ENCODE measurements around the gene GRK3.

Gene GRK3

DNA sequence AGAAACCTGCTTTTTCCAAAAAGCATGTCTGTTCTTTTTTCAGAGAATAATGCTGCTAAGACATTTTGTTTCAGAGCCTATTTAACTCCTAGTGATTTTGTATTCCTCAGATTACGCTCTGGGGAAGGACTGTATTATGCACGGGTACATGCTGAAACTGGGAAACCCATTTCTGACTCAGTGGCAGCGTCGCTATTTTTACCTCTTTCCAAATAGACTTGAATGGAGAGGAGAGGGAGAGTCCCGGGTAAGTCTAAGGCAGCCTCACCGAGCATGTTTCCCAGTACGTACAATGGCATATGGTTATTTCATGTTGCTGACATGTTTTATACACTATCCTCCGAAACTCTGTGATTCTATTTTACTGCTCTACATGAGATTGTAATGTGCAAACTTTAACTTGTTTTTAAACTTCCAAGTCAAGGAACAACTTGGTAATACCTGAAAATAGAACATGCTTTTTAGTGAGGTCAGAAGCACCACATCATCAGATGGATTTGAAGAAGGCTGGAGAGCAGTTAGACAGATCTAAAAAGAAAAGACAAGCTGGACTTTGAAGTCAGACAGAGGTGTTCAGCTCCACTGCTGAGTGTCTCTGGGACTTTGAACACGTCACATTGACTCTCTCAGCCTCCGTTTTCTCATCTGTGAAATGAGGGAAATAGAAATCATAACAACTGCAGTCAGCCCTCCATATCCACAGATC, 153.8 kb downstream of the GRK3 start:
- H3K36me3 ChIP-seq (ENCODE audit: insufficient read depth, low read length), result peaks cover 7% of the 10 kb centered on the region
- no peak overlapping the region for H3K9ac ChIP-seq (ENCODE audit: low read length)
- no peaks in the 10 kb centered on the region for H3K9me3 ChIP-seq (ENCODE audit: low read length)
- no peak overlapping the region for H3K27ac ChIP-seq (ENCODE audit: low read depth, low read length)
- no peaks in the 10 kb centered on the region for H3K27me3 ChIP-seq (ENCODE audit: control insufficient read depth in 1 of 2, insufficient read depth in 2 of 2, low read length in 2 of 2)
- no peaks in the 10 kb centered on the region for H3K4me1 ChIP-seq (ENCODE audit: insufficient read depth, low read length)
- no peak overlapping the region for H3K4me3 ChIP-seq (ENCODE audit: low read depth in 1 of 2, low read length in 2 of 2)

GRCh38 chr22:25722223-25722622, 157.7 kb downstream of the GRK3 start:
- Histone ChIP-seq H3K4me3 (ENCODE audit: low read depth in 1 of 2, low read length in 2 of 2) (no peak overlapping the region), H3K27me3 (ENCODE audit: control insufficient read depth in 1 of 2, insufficient read depth in 2 of 2, low read length in 2 of 2) (no peaks in the 10 kb centered on the region), H3K9me3 (ENCODE audit: low read length) (no peaks in the 10 kb centered on the region), H3K9ac (ENCODE audit: low read length) (no peak overlapping the region), H3K36me3 (ENCODE audit: insufficient read depth, low read length) (peaks cover 3% of the 10 kb centered on the region), H3K4me1 (ENCODE audit: insufficient read depth, low read length) (no peaks in the 10 kb centered on the region), H3K27ac (ENCODE audit: low read depth, low read length) (no peak overlapping the region)

DNA sequence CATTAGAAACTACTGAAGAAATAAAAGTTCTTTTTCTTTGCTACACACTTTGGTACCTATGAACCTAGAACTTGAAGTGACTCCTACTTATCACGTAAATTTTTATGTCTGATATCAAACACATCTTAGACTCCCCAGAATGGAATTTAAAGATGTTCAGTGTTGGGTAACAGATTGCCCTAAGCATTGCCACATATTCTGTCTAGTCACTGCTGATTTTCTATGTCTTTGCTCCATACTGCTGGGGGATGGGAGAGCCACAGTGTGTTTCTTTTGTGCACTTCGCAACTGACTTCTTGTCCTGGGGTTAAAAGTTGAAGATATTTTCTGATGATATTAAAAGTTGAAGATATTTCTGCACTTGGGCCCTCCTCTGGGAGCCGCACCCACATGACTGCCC, 158.2 kb downstream of the GRK3 start:
- H3K4me1 ChIP-seq (ENCODE audit: insufficient read depth, low read length), result no peaks in the 10 kb centered on the region
- no peaks in the 10 kb centered on the region for H3K9me3 ChIP-seq (ENCODE audit: low read length)
- H3K9ac ChIP-seq (ENCODE audit: low read length), result no peak overlapping the region
- H3K27me3 ChIP-seq (ENCODE audit: control insufficient read depth in 1 of 2, insufficient read depth in 2 of 2, low read length in 2 of 2), result no peaks in the 10 kb centered on the region
- H3K4me3 ChIP-seq (ENCODE audit: low read depth in 1 of 2, low read length in 2 of 2), result no peak overlapping the region
- H3K27ac ChIP-seq (ENCODE audit: low read depth, low read length), result no peak overlapping the region
- H3K36me3 ChIP-seq (ENCODE audit: insufficient read depth, low read length), result no peaks in the 10 kb centered on the region

- H3K9ac ChIP-seq (ENCODE audit: low read length), result no peak overlapping the region
- no peaks in the 10 kb centered on the region for H3K36me3 ChIP-seq (ENCODE audit: insufficient read depth, low read length)
- H3K9me3 ChIP-seq (ENCODE audit: low read length), result no peaks in the 10 kb centered on the region
- H3K4me3 ChIP-seq (ENCODE audit: low read depth in 1 of 2, low read length in 2 of 2), result no peak overlapping the region
- no peaks in the 10 kb centered on the region for H3K27me3 ChIP-seq (ENCODE audit: control insufficient read depth in 1 of 2, insufficient read depth in 2 of 2, low read length in 2 of 2)
- no peaks in the 10 kb centered on the region for H3K4me1 ChIP-seq (ENCODE audit: insufficient read depth, low read length)
- H3K27ac ChIP-seq (ENCODE audit: low read depth, low read length), result no peak overlapping the region
Observed at GRCh38 chr22:25726241-25726640, 161.8 kb downstream of the GRK3 start.

DNA sequence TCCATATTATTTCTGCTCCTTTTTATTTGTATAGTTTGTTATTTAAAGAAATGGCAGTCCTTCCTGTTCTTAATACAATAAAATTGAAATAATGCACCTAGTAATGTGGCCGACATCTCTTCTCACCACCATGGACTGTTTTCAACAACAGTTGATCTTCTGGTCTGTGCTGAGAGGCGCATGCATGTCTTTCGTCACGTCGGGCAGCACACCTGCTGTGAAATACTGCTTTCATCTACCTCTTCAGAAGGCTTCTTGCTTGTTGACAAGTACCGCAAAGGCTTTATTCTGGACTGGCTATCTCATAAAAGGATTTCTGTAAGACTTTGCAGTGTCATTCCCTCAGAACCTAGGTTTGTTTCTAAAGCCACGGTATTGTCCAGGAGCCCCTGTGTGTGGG, 163.6 kb downstream of the GRK3 start:
- no peaks in the 10 kb centered on the region for H3K36me3 ChIP-seq (ENCODE audit: insufficient read depth, low read length)
- H3K27me3 ChIP-seq (ENCODE audit: control insufficient read depth in 1 of 2, insufficient read depth in 2 of 2, low read length in 2 of 2), result no peaks in the 10 kb centered on the region
- H3K9ac ChIP-seq (ENCODE audit: low read length), result no peak overlapping the region
- H3K4me3 ChIP-seq (ENCODE audit: low read depth in 1 of 2, low read length in 2 of 2), result no peak overlapping the region
- H3K9me3 ChIP-seq (ENCODE audit: low read length), result no peaks in the 10 kb centered on the region
- H3K4me1 ChIP-seq (ENCODE audit: insufficient read depth, low read length), result no peaks in the 10 kb centered on the region
- no peak overlapping the region for H3K27ac ChIP-seq (ENCODE audit: low read depth, low read length)

- Histone ChIP-seq H3K27ac (ENCODE audit: low read depth, low read length) (no peak overlapping the region), H3K4me1 (ENCODE audit: insufficient read depth, low read length) (no peaks in the 10 kb centered on the region), H3K36me3 (ENCODE audit: insufficient read depth, low read length) (no peaks in the 10 kb centered on the region), H3K27me3 (ENCODE audit: control insufficient read depth in 1 of 2, insufficient read depth in 2 of 2, low read length in 2 of 2) (no peaks in the 10 kb centered on the region), H3K9ac (ENCODE audit: low read length) (no peak overlapping the region), H3K9me3 (ENCODE audit: low read length) (no peaks in the 10 kb centered on the region), H3K4me3 (ENCODE audit: low read depth in 1 of 2, low read length in 2 of 2) (no peak overlapping the region)
Observed at GRCh38 chr22:25729016-25729995, 164.8 kb downstream of the GRK3 start.

DNA sequence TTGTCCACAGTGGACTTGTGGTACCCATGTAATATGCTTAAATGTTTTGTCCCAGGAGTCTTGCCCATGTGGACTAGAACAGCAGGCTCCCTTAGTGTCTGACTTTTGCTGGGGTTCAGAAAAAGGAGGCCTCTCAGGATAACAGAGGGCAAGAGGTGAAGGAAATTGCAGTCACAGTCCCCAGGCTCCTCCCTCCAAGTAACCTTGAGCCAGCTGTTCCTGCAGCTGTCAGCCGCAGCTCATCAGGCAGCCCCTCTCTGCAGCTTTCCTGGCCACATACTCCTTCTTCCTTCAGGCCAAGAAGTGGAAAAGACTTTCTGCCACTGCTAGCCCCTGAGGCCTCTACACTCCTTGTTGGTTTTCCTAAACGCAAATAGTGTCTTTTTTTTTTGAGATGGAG, 171.2 kb downstream of the GRK3 start:
- Histone ChIP-seq H3K9ac (ENCODE audit: low read length) (no peak overlapping the region), H3K36me3 (ENCODE audit: insufficient read depth, low read length) (no peaks in the 10 kb centered on the region), H3K27ac (ENCODE audit: low read depth, low read length) (no peak overlapping the region), H3K4me3 (ENCODE audit: low read depth in 1 of 2, low read length in 2 of 2) (no peak overlapping the region), H3K9me3 (ENCODE audit: low read length) (no peaks in the 10 kb centered on the region), H3K27me3 (ENCODE audit: control insufficient read depth in 1 of 2, insufficient read depth in 2 of 2, low read length in 2 of 2) (no peaks in the 10 kb centered on the region), H3K4me1 (ENCODE audit: insufficient read depth, low read length) (no peaks in the 10 kb centered on the region)

DNA sequence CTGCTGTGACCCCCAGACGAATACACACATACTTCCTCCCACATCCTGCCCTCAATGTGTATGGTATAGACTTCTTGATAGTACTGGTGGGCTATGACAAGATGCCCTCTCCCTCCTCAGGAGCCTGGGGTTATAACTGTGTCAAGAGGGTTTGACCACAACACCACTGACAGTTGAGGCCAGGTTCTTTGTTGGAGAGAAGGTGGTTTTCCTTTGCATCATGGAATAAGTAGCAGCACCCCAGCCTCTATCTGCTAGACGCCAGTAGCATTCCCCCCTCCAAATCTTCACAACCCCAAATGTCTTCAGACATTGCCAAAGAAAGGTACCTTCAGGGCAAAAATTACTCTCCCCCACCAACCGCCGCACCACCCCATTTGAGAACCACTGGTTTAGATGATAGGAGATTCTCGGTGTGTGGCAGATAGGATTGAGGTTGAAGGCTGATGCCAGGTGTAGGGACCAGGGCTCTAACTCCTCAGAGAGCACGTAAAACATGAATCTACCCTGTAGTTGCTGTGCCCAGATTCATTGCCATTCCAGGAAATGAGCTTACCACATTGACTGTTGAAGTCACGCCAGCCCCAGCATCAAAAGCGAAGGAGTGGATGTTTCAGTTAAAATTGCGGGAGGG, 172.0 kb downstream of the GRK3 start:
- no peaks in the 10 kb centered on the region for H3K36me3 ChIP-seq (ENCODE audit: insufficient read depth, low read length)
- H3K9me3 ChIP-seq (ENCODE audit: low read length), result no peaks in the 10 kb centered on the region
- H3K4me3 ChIP-seq (ENCODE audit: low read depth in 1 of 2, low read length in 2 of 2), result no peak overlapping the region
- H3K9ac ChIP-seq (ENCODE audit: low read length), result no peak overlapping the region
- H3K4me1 ChIP-seq (ENCODE audit: insufficient read depth, low read length), result no peaks in the 10 kb centered on the region
- no peaks in the 10 kb centered on the region for H3K27me3 ChIP-seq (ENCODE audit: control insufficient read depth in 1 of 2, insufficient read depth in 2 of 2, low read length in 2 of 2)
- H3K27ac ChIP-seq (ENCODE audit: low read depth, low read length), result no peak overlapping the region

- Histone ChIP-seq H3K4me1 (ENCODE audit: insufficient read depth, low read length) (no peaks in the 10 kb centered on the region), H3K27ac (ENCODE audit: low read depth, low read length) (no peak overlapping the region), H3K27me3 (ENCODE audit: control insufficient read depth in 1 of 2, insufficient read depth in 2 of 2, low read length in 2 of 2) (peaks cover 0 to 8% of the 10 kb centered on the region in 2 donors), H3K9ac (ENCODE audit: low read length) (no peak overlapping the region), H3K36me3 (ENCODE audit: insufficient read depth, low read length) (no peaks in the 10 kb centered on the region), H3K4me3 (ENCODE audit: low read depth in 1 of 2, low read length in 2 of 2) (no peak overlapping the region), H3K9me3 (ENCODE audit: low read length) (no peaks in the 10 kb centered on the region)
Observed at GRCh38 chr22:25739659-25740344, 175.3 kb downstream of the GRK3 start.

DNA sequence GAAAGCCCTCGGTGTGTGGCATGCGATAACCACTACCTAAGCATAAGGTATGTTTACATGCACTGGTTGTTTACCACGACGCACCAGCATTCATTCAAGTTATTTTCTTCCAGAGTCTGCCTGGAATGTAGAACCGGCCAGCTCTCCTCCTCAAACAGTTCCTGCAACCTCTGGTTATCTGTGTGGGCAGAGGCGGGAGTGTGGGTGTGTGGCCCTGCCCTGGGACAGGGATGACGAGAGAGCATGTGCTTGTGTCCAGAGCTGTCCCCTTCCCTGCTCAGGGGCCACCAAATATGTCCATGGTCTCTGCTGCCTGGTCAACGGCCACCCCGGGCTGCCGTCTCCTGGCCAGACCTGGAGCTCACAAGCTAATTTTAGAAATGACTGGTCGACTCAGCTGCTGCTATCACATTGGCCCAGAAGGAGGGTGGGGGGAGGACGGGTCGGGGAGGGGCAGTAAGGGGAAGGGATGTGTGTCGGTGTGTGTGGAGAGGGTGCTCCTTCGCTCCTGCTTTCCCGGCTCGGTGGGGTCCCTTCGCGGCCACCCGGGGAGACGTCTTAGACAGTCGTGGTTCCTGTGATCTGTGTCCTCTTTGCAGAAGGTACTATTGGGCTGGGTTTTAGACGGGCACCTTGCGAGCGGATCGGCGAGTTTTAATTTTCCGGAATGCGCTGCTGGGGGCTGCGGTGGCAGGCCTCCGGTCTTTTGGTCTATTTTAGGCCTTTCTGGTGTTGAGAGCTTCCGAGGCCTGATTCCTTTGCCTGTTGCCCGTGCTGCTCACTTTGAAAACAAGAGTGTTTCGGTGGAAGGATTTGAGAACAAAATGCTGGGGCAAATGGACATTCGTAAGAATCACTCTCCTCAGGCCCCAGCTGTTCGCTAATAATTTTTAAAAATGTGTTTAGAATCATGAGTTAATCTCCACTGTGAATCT, 177.5 kb downstream of the GRK3 start, which contains the start of gene MYO18B:
TSS of gene MYO18B (plus strand) at position 497 of the 935 bp plus-strand sequence. CDS start 18,905 bp downstream, outside the sequence.
- no peaks in the 10 kb centered on the region for H3K4me1 ChIP-seq (ENCODE audit: insufficient read depth, low read length)
- peaks cover 0 to 8% of the 10 kb centered on the region in 2 donors for H3K27me3 ChIP-seq (ENCODE audit: control insufficient read depth in 1 of 2, insufficient read depth in 2 of 2, low read length in 2 of 2)
- no peak within 1 kb of the TSS for H3K27ac ChIP-seq (ENCODE audit: low read depth, low read length)
- H3K9me3 ChIP-seq (ENCODE audit: low read length), result no peaks in the 10 kb centered on the region
- H3K36me3 ChIP-seq (ENCODE audit: insufficient read depth, low read length), result no peaks in the 10 kb centered on the region
- no peak within 1 kb of the TSS for H3K4me3 ChIP-seq (ENCODE audit: low read depth in 1 of 2, low read length in 2 of 2)
- no peak within 1 kb of the TSS for H3K9ac ChIP-seq (ENCODE audit: low read length)

All from muscle layer of colon (tissue), 2 donors.